Naive B cell (primary cell): Measurements from ENCODE around the gene PTPRD. TPM values are rescaled to one million over a fixed set of nuclear protein-coding genes. Genes with fewer than 3 reads are reported as not detected.

Source experiments
- ATAC-seq, 2 donors: fragments of 150-1000 bp; cut with Tn5 transposase; 2 replicates each; pipeline ENCODE4 v1.10.0; 2021; ENCODE audit warnings: low read depth in 2 of 2, mild to moderate bottlenecking in 2 of 2, moderate library complexity in 2 of 2
- DNase-seq: peaks from one replicate; pipeline ENCODE4 v3.0.0; 2022
- H3K27ac Mint-ChIP-seq, 6 donors: one replicate each; pipeline ENCODE4 v1.8.0; 2020 to 2022; ENCODE audit warnings: mild to moderate bottlenecking in 6 of 6, mixed read lengths in 6 of 6, moderate library complexity in 5 of 6, inconsistent platforms in 2 of 6
- H3K27me3 Mint-ChIP-seq, 3 donors: one replicate each; pipeline ENCODE4 v1.8.0; 2021 to 2022; ENCODE audit warnings: mixed read lengths in 3 of 3, mild to moderate bottlenecking in 1 of 3
- H3K36me3 Mint-ChIP-seq, 2 donors: one replicate each; pipeline ENCODE4 v1.8.0; 2020 to 2022; ENCODE audit warnings: mixed read lengths in 2 of 2, inconsistent platforms in 1 of 2, mild to moderate bottlenecking in 1 of 2
- H3K4me1 Mint-ChIP-seq, 3 donors: one replicate each; pipeline ENCODE4 v1.8.0; 2020 to 2022; ENCODE audit warnings: mixed read lengths in 3 of 3, inconsistent platforms in 1 of 3, mild to moderate bottlenecking in 1 of 3, moderate library complexity in 1 of 3
- H3K4me3 Mint-ChIP-seq, 8 donors: one replicate each; pipeline ENCODE4 v1.8.0; 2020 to 2022; ENCODE audit warnings: mild to moderate bottlenecking in 8 of 8, mixed read lengths in 8 of 8, moderate library complexity in 8 of 8, inconsistent platforms in 2 of 8
- H3K9me3 Mint-ChIP-seq, 7 donors: one replicate each; pipeline ENCODE4 v1.8.0; 2020 to 2022; ENCODE audit warnings: mixed read lengths in 7 of 7, mild to moderate bottlenecking in 5 of 7, inconsistent platforms in 2 of 7, moderate library complexity in 1 of 7
- polyA plus RNA-seq, 6 donors: library from polyadenylated mRNA; unstranded; fragments of 300-500 nt; fragmentation: Illumina TruSeq; gene quantifications; one replicate each; pipeline ENCODE4 v1.2.3, GENCODE V29; 2021; ENCODE audit warnings: low read depth in 6 of 6

PTPRD gene
- polyA plus RNA-seq, 6 donors from 2014 or later, result not detected

DNA sequence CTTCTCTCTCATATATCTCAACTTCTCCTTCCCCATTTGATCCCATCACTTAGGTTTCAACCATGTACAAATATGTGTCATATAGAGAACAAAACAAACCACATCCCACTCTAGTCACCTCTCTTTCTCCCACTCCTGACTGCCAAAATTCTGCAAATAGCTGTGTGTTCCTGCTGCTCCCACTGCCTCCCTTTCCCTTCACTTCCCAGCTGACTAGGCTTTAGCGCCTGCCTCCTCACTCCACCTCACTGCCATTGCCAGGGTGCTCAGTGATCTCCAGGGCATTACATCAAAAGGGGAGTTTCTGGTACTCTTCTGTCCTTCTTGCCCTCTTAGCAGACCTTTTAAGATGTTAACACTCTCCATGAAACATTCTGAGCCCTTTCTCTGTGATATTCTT lies 2137.9 kb downstream of the PTPRD start:
- H3K27ac Mint-ChIP-seq, result no peak overlapping the region
- H3K27me3 Mint-ChIP-seq, result no peaks in the 10 kb centered on the region
- H3K4me3 Mint-ChIP-seq, result no peak overlapping the region
- H3K4me1 Mint-ChIP-seq, result no peaks in the 10 kb centered on the region
- no peaks in the 10 kb centered on the region for H3K36me3 Mint-ChIP-seq
- DNase-seq, result no peak
- H3K9me3 Mint-ChIP-seq, result no peaks in the 10 kb centered on the region
- no peak for ATAC-seq

DNA sequence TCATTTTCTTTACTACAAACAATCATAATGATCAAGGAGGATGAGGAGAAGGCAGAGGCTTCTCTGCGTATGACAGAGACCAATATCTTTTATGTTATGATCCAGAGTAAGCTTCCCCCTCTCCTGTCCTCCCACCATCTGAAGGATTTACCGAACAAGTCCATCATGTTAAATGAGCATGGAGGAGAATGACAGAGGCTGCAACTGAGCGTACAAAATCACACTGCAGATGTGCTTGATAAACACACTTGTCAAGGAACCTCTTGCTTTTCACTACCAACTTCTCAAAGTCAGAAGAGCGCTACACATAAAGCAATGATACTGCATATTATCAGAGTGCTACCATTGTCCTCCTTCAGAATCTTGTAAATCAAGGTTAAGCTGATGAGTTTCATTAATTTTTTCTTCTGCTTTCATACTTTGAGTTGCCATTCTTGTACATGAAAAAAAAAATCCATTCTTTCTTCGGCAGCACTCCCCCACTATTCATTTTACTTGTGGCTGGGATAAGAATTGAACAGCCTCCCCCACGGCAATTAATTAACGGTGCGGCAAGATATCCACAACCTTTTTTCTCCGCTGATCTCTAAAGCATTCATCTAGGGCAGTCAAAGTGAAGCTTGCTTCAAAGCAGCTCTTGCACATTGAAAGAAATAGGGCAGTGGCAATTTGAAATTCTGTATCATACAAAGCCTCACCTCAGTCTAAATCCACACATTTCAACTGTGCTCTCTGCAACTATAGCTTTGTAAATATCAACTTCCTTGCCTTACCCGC lies 2139.4 kb downstream of the PTPRD start:
- no peak overlapping the region for H3K4me3 Mint-ChIP-seq
- H3K36me3 Mint-ChIP-seq, result no peaks in the 10 kb centered on the region
- H3K9me3 Mint-ChIP-seq, result no peaks in the 10 kb centered on the region
- no peak overlapping the region for H3K27ac Mint-ChIP-seq
- DNase-seq, result no peak
- no peaks in the 10 kb centered on the region for H3K4me1 Mint-ChIP-seq
- no peaks in the 10 kb centered on the region for H3K27me3 Mint-ChIP-seq
- ATAC-seq, result no peak

DNA sequence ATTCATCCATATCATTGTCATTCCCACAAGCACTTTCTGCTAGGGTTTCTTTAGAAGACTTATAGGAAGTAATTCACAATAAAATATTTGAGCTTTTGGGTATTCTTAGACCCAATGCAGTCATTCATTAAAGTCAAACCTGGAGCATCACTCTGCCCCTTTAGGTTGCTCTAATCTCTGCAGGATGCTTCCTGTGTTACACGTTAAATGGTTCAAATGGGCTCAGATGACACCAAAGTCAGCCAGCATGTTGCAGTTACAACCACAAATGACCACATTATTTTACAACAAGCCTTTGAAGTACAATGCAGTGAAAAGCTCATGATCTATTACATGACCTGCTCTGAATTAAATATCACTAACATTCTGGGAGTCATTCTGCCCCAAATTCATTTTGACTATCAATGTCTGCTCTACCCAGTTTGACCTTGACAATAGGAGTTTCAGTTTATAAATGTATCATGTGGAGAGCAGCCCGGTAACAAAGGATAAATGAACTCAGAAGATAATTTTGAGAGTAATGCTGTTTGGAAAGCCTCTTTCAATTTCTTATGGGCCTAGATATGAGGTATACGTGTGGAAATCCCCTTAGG lies 2144.7 kb downstream of the PTPRD start:
- Mint-ChIP-seq H3K4me1 (no peaks in the 10 kb centered on the region), H3K9me3 (peaks cover 0 to 1% (median 0%) of the 10 kb centered on the region in 7 donors), H3K4me3 (no peak overlapping the region), H3K27ac (peak overlapping the region in 1 of 6 donors; percentile 51), H3K36me3 (no peaks in the 10 kb centered on the region), H3K27me3 (no peaks in the 10 kb centered on the region)
- DNase-seq (no peak), ATAC-seq (no peak)

- no peak for DNase-seq
- H3K9me3 Mint-ChIP-seq, result no peaks in the 10 kb centered on the region
- no peaks in the 10 kb centered on the region for H3K4me1 Mint-ChIP-seq
- H3K36me3 Mint-ChIP-seq, result no peaks in the 10 kb centered on the region
- ATAC-seq, result no peak
- H3K4me3 Mint-ChIP-seq, result no peak overlapping the region
- H3K27ac Mint-ChIP-seq, result no peak overlapping the region
- no peaks in the 10 kb centered on the region for H3K27me3 Mint-ChIP-seq
Measured at GRCh38 chr9:8457816-8458215, 2155.0 kb downstream of the PTPRD start.

DNA sequence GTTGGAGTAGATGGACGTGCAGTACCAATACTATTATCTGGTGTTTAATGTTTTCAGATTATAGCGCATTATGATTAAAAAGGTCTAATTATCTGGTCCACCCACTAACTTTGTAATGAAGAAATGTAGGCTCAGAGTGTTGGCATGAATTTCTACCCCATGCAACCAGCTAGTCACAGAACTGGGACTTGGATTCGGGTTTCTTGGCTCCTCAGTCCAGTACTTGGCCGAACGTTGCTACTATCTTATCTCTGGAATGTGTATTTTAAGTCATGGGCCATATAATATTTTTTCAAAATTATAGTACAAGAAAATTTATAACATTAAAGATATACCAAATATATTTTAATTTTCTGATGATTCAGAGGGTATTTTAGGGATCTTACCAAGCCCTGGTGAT lies 2155.7 kb downstream of the PTPRD start:
- Mint-ChIP-seq H3K4me3 (no peak overlapping the region), H3K4me1 (no peaks in the 10 kb centered on the region), H3K27me3 (no peaks in the 10 kb centered on the region), H3K36me3 (no peaks in the 10 kb centered on the region), H3K9me3 (no peaks in the 10 kb centered on the region), H3K27ac (no peak overlapping the region)
- no peak for ATAC-seq
- DNase-seq, result no peak

DNA sequence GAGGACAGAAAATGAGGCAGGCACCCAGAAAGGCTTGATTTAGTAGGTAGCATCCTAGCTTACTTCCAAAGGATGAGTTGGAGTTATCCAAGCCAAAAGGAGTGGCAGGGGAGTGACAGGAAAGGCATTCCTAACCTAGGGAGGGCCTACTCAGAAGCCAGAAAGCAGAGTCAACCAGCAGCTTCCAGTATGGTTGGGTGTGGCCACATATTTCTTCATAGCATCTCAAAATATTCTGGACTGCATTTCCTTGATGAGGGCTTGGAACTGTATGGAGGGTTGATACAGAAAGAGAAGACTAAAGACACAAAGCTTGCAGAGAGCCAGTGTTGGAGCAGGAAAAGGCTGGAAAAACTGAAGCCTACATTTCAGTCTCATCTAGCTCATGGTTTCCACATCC lies 2156.5 kb downstream of the PTPRD start:
- H3K4me3 Mint-ChIP-seq, result no peak overlapping the region
- H3K4me1 Mint-ChIP-seq, result no peaks in the 10 kb centered on the region
- ATAC-seq, result no peak
- H3K27me3 Mint-ChIP-seq, result no peaks in the 10 kb centered on the region
- no peak for DNase-seq
- H3K36me3 Mint-ChIP-seq, result no peaks in the 10 kb centered on the region
- H3K27ac Mint-ChIP-seq, result no peak overlapping the region
- H3K9me3 Mint-ChIP-seq, result no peaks in the 10 kb centered on the region

DNA sequence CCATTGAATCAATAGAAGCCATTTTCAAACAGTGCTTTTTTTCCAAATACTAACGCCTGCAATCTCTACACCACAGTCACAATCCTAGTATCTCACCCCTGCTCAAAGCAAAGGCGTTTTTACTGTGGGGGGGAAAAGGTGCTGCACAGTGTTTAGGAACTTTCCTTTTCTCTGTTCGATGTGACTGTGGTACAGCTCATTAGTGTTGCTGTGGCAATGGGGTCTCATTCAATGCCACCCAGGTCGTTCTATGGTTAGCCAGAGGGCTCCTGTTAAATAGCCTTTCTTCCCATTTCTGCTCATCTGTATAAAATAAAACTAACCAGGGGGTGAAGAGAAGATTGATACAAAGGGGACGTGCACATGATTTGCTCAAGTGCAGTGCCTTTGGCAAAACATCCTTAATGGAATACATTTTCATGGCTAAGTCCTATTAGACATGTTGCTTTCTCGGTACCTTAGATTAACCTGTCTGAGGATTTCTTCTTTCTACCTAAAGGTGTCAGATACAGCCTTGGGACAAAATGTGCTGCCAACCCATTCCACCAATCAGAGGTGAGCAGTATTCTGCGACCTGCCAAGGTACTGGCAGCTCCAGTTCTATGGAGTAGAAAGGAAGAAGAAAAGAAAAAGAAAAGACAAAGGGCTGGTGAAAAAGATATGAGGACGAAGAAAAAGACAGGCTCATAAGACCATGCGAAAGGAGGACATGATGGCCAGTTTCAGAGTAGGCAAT lies 2161.8 kb downstream of the PTPRD start:
- H3K27ac Mint-ChIP-seq, result no peak overlapping the region
- no peak for DNase-seq
- H3K36me3 Mint-ChIP-seq, result no peaks in the 10 kb centered on the region
- peak overlapping the region in 1 of 8 donors; percentile 42 for H3K4me3 Mint-ChIP-seq
- H3K27me3 Mint-ChIP-seq, result no peaks in the 10 kb centered on the region
- H3K9me3 Mint-ChIP-seq, result no peaks in the 10 kb centered on the region
- ATAC-seq, result no peak
- no peaks in the 10 kb centered on the region for H3K4me1 Mint-ChIP-seq

DNA sequence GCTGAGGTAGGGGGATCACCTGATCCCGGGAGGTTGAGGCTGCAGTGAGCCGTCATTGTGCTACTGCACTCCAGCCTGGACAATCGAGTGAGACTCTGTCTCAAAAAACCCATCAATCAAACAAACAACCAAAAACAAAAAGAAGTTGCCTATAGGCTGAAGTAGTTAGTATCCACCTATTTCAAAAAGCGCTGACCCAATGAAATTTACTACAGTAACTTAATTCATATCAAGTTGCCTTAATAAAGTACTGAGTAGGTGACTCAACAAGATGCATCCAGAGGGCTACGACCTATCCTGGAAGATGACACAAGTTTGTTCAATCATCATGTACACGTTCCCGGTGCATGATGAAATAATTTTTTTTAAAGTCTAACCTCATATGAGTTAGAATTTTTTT lies 2164.6 kb downstream of the PTPRD start:
- H3K36me3 Mint-ChIP-seq, result no peaks in the 10 kb centered on the region
- H3K27me3 Mint-ChIP-seq, result no peaks in the 10 kb centered on the region
- no peak for ATAC-seq

DNA sequence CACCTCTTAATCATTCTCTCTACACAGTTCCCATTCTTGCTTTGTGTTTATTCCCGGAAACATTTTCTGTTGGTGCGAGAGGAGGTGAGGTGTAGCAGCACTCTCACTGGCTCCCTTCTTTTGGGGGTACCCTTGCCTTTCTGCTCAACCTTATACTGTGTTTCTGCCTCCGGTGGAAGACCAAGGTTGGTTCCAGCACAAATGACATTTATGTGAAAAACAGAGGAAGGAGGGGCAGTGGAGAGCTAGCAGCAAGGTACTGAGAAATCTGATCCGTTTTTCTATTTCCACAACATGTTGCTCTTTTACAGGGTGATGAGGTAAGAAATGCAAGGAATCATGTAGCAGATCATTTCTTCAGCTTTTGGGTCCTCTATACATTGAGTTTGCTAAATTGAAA lies 2165.2 kb downstream of the PTPRD start:
- no peaks in the 10 kb centered on the region for H3K27me3 Mint-ChIP-seq
- H3K9me3 Mint-ChIP-seq, result no peaks in the 10 kb centered on the region
- no peak for ATAC-seq
- H3K36me3 Mint-ChIP-seq, result no peaks in the 10 kb centered on the region
- H3K27ac Mint-ChIP-seq, result no peak overlapping the region
- H3K4me3 Mint-ChIP-seq, result no peak overlapping the region
- no peaks in the 10 kb centered on the region for H3K4me1 Mint-ChIP-seq
- DNase-seq, result no peak

More for the DNA sequence above, 2164.6 kb downstream of the PTPRD start:
- Mint-ChIP-seq H3K4me1 (no peaks in the 10 kb centered on the region), H3K4me3 (no peak overlapping the region), H3K27ac (no peak overlapping the region), H3K9me3 (no peaks in the 10 kb centered on the region)
- DNase-seq, result no peak

DNA sequence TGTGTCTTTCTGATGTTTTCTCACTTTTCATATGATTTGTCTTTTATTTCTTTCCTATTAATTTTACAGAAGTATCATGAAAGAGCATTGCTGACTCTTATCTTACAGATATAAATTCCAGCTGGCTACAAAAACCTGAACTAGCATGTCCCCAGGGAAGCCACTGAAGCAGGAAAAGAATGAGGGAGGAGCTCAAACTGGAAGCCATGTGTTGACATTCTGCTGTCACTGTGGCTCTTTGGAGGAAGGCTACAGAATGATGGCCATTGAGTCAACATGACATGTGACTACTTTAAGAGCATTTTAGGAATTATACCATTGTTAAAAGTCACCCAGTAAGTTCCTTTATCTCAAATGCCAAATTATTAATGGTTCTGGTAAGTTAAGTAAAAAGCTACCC lies 2174.9 kb downstream of the PTPRD start:
- H3K27ac Mint-ChIP-seq, result no peak overlapping the region
- H3K27me3 Mint-ChIP-seq, result no peaks in the 10 kb centered on the region

GRCh38 chr9:8437259-8437658 lies 2175.5 kb downstream of the PTPRD start:
- Mint-ChIP-seq H3K27me3 (no peaks in the 10 kb centered on the region), H3K27ac (no peak overlapping the region), H3K9me3 (no peaks in the 10 kb centered on the region), H3K36me3 (no peaks in the 10 kb centered on the region), H3K4me1 (no peaks in the 10 kb centered on the region), H3K4me3 (no peak overlapping the region)
- ATAC-seq (no peak), DNase-seq (no peak)

More for the DNA sequence above, 2174.9 kb downstream of the PTPRD start:
- H3K4me3 Mint-ChIP-seq, result no peak overlapping the region
- H3K36me3 Mint-ChIP-seq, result no peaks in the 10 kb centered on the region
- H3K9me3 Mint-ChIP-seq, result no peaks in the 10 kb centered on the region
- no peak for ATAC-seq
- no peak for DNase-seq
- H3K4me1 Mint-ChIP-seq, result no peaks in the 10 kb centered on the region

GRCh38 chr9:8436786-8437185 lies 2176.0 kb downstream of the PTPRD start:
- H3K27ac Mint-ChIP-seq, result no peak overlapping the region
- no peak overlapping the region for H3K4me3 Mint-ChIP-seq
- no peaks in the 10 kb centered on the region for H3K36me3 Mint-ChIP-seq
- no peaks in the 10 kb centered on the region for H3K4me1 Mint-ChIP-seq
- H3K27me3 Mint-ChIP-seq, result no peaks in the 10 kb centered on the region
- H3K9me3 Mint-ChIP-seq, result no peaks in the 10 kb centered on the region
- ATAC-seq (no peak), DNase-seq (no peak)

DNA sequence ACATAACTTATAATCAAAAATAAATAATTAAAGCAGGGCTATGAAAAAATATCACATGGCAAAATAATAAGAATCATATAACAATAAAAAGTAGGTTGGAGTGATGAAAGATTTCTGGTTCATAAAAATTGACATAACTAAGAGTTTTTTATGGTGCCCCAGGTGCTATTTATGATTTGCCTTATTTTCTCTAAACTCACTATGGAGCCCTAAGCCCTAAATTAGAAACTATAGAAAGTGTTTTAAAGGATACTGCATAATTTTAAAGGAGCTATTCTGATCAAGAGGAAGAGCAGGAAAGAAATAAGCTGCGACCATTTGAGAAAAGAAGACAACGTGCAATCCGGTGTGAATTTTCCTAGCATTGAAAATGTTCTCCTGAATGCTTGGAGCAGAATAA lies 2178.2 kb downstream of the PTPRD start:
- no peaks in the 10 kb centered on the region for H3K9me3 Mint-ChIP-seq
- H3K36me3 Mint-ChIP-seq, result no peaks in the 10 kb centered on the region
- no peak overlapping the region for H3K4me3 Mint-ChIP-seq
- ATAC-seq (no peak), DNase-seq (no peak)
- no peaks in the 10 kb centered on the region for H3K27me3 Mint-ChIP-seq
- H3K27ac Mint-ChIP-seq, result no peak overlapping the region
- peaks cover under 1 to 4% (median under 1%) of the 10 kb centered on the region in 3 donors for H3K4me1 Mint-ChIP-seq

DNA sequence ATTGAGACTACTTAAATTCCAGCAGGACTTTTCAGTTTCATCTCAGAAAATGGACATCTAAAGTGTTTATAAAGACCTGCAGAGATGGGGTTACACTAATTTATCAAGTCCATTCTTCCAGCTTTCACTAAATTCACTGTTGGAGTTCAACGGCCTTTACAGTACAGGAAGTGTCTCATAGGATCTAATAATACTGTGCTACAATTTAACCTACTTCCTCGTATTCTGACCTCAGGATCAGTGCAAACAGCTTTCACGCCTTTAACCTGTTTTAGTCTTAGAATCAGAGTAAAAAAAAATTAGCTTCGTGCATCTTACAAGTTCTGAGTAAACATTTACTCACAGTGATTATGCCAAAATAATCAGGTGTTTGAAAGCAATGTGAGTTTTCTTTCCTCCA lies 2180.6 kb downstream of the PTPRD start:
- no peaks in the 10 kb centered on the region for H3K36me3 Mint-ChIP-seq
- H3K4me3 Mint-ChIP-seq, result no peak overlapping the region
- DNase-seq, result no peak
- ATAC-seq, result no peak
- H3K9me3 Mint-ChIP-seq, result no peaks in the 10 kb centered on the region
- H3K4me1 Mint-ChIP-seq, result peaks cover 10 to 19% (median 18%) of the 10 kb centered on the region in 3 donors
- H3K27ac Mint-ChIP-seq, result peak overlapping the region in 1 of 6 donors; percentile 41
- H3K27me3 Mint-ChIP-seq, result no peaks in the 10 kb centered on the region
